Measurements from ENCODE around the gene AK5.
"Not testable (repeated sequence)": the region's sequence is repeated elsewhere in the genome, so short reads cannot be mapped to it uniquely, and the experiment has no call there.

GRCh38 chr1:77512650-77513049 is 230.8 kb downstream of the AK5 start:
- TF ChIP-seq CTCF (IDR thresholded peaks at IDR 0.05; ENCODE audit: insufficient read depth, low read length, poor library complexity, severe bottlenecking); EZH2phosphoT487 (conservative IDR thresholded peaks at IDR 0.05; ENCODE audit: low read length): not testable (repeated sequence)
